ENCODE data around the gene TGFB3.

DNA sequence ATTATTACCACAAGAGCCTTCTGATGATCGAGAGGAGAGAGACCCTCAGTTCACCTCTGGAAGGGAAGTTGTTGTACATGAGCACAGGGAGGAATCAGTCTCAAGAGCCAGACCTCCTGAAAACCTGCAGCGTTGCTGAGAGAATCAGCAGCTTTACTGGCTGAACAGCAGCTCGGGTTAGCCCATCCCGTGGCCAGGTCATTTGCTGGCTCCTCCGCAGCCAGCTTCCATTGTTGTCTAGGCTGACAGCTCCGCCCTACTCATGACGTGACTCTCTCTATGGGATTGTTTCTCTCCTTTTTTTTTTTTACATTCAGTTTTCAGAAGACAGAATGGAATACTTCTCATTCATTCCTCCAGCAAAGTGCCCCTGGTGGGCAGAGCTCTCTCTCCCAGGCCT lies 69.9 kb downstream of the TGFB3 start:
- TF ChIP-seq, protein P1, sequence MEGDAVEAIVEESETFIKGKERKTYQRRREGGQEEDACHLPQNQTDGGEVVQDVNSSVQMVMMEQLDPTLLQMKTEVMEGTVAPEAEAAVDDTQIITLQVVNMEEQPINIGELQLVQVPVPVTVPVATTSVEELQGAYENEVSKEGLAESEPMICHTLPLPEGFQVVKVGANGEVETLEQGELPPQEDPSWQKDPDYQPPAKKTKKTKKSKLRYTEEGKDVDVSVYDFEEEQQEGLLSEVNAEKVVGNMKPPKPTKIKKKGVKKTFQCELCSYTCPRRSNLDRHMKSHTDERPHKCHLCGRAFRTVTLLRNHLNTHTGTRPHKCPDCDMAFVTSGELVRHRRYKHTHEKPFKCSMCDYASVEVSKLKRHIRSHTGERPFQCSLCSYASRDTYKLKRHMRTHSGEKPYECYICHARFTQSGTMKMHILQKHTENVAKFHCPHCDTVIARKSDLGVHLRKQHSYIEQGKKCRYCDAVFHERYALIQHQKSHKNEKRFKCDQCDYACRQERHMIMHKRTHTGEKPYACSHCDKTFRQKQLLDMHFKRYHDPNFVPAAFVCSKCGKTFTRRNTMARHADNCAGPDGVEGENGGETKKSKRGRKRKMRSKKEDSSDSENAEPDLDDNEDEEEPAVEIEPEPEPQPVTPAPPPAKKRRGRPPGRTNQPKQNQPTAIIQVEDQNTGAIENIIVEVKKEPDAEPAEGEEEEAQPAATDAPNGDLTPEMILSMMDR (IDR thresholded peaks at IDR 0.05): no peak
- no peak for TF ChIP-seq POLR2A (IDR thresholded peaks at IDR 0.05)
